Measurements from ENCODE around the gene MINDY4.

Gene MINDY4

GRCh38 chr7:30771174-30771879, at the start of gene MINDY4:
TSS of gene MINDY4 (plus strand) at chr7:30771417. CDS start at chr7:30771494, 77 bp downstream.
- peak; percentile 79 for DNase-seq

- no peak for DNase-seq
Measured at GRCh38 chr7:30722187-30722586, 49.0 kb upstream of the MINDY4 start.

- DNase-seq, result no peak
Measured at GRCh38 chr7:30722671-30723070, 48.5 kb upstream of the MINDY4 start.

GRCh38 chr7:30723776-30724175, 47.4 kb upstream of the MINDY4 start:
- DNase-seq, result no peak

GRCh38 chr7:30726296-30727006, 44.8 kb upstream of the MINDY4 start:
- no peak for DNase-seq

- no peak for DNase-seq
Measured at GRCh38 chr7:30727061-30727945, 43.9 kb upstream of the MINDY4 start.

- no peak for DNase-seq
Measured at GRCh38 chr7:30728591-30729100, 42.6 kb upstream of the MINDY4 start.

GRCh38 chr7:30729642-30730041, 41.6 kb upstream of the MINDY4 start:
- DNase-seq, result no peak

- DNase-seq, result no peak
Measured at GRCh38 chr7:30730097-30730496, 41.1 kb upstream of the MINDY4 start.

- no peak for DNase-seq
Measured at GRCh38 chr7:30730996-30731395, 40.2 kb upstream of the MINDY4 start.

- DNase-seq, result no peak
Measured at GRCh38 chr7:30731581-30731980, 39.6 kb upstream of the MINDY4 start.

- no peak for DNase-seq
Measured at GRCh38 chr7:30732606-30733005, 38.6 kb upstream of the MINDY4 start.

- no peak for DNase-seq
Measured at GRCh38 chr7:30733216-30733615, 38.0 kb upstream of the MINDY4 start.

- no peak for DNase-seq
Measured at GRCh38 chr7:30733691-30734090, 37.5 kb upstream of the MINDY4 start.

- no peak for DNase-seq
Measured at GRCh38 chr7:30734497-30734896, 36.7 kb upstream of the MINDY4 start.

- no peak for DNase-seq
Measured at GRCh38 chr7:30735631-30736030, 35.6 kb upstream of the MINDY4 start.

GRCh38 chr7:30736291-30736690, 34.9 kb upstream of the MINDY4 start:
- DNase-seq, result no peak

GRCh38 chr7:30738026-30738915, 32.9 kb upstream of the MINDY4 start:
- DNase-seq, result no peak

GRCh38 chr7:30739691-30740090, 31.5 kb upstream of the MINDY4 start:
- DNase-seq, result no peak

- DNase-seq, result peak; percentile 65
Measured at GRCh38 chr7:30740417-30741181, 30.6 kb upstream of the MINDY4 start.

GRCh38 chr7:30741289-30741688, 29.9 kb upstream of the MINDY4 start:
- no peak for DNase-seq

Data from EL (cell line).